T47D (cell line): ENCODE data around the gene GALNT9.
"Not testable (repeated sequence)": the region's sequence is repeated elsewhere in the genome, so short reads cannot be mapped to it uniquely, and the experiment has no call there.

ENCODE experiments used
- DNase-seq, 2 experiments: peaks; one replicate each; pipeline versions ENCODE4 v3.0.0 to v3.0.0-alpha.2; 2011 to 2012; ENCODE audit warnings: low read depth in 1 of 2, low spot score in 1 of 2
- JUND ChIP-seq: IDR thresholded peaks from 2 replicates; pipeline ENCODE4 v1.6.1; 2012; ENCODE audit warnings: low read depth
- in situ Hi-C: cut with HindIII; loops from 2 replicates; pipeline ENCODE4 v1.10.0; 2016; ENCODE audit warnings: low sequenced_read_pairs, low pct_unique_long_range_greater_than_20kb

Gene GALNT9

DNA sequence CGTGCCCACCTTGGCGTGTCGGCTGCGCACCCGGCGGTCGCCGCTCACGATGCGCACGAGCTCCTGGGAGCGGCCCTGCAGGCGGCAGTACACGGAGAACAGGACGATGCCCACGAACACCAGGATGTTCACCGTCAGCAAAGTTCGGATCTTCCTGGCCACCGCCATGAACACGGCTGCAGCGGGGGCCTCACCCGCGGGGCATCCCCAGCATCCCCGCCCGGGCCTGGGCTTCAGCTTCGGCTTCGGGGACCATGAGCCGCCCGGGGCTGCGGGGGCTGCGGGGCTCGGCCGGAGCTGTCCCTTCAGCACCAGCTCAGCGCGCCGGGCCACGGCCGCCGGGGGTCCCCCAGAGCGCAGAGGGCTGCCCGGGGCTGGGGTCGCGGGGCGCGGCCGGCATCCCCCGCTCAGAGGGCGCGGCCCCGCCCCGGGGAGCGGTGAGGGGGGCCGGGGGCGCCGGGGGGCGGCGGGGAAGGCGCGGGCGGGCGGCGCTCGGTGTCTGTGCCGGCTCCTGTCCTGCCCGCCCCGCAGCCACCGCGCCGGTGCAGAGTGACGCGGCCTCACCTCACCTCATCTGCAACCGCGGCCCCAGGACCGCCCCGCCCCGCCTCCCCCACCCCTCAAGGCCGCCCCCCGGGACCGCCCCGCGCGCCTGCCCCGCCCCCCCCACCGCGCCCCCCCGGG, at the start of gene GALNT9:
TSS of gene GALNT9 (minus strand) at position 554 of the 684 bp plus-strand sequence. CDS start at position 168, 386 bp downstream.
- in situ Hi-C loops = no loop called here

GRCh38 chr12:132379057-132379456, 49.7 kb upstream of the GALNT9 start:
- in situ Hi-C loops, DNase-seq: not testable (repeated sequence)

More for the DNA sequence above, at the start of gene GALNT9:
- no peak for TF ChIP-seq JUND
- DNase-seq = no peak

DNA sequence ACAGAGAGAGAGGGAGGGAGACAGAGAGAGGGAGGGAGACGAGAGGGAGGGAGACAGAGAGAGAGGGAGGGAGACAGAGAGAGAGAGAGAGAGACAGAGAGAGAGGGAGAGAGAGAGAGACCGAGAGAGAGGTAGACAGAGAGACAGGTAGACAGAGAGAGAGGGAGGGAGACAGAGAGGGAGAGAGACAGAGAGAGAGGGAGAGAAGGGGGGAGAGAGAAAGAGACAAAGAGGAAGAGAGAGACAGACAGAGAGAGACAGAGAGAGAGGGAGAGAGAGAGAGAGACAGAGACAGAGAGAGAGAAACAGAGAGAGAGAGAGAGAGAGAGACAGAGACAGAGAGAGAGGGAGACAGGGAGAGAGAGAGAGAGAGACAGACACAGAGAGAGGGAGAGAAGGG, 47.8 kb upstream of the GALNT9 start:
- TF ChIP-seq JUND = no peak
- no peak for DNase-seq
- in situ Hi-C loops = no loop called here

GRCh38 chr12:132376464-132376830, 47.1 kb upstream of the GALNT9 start:
- in situ Hi-C loops = no loop called here
- DNase-seq = no peak
- TF ChIP-seq JUND = no peak

GRCh38 chr12:132375747-132376463, 46.5 kb upstream of the GALNT9 start:
- in situ Hi-C loops = no loop called here
- no peak for TF ChIP-seq JUND
- DNase-seq = no peak

- TF ChIP-seq JUND = no peak
Observed at GRCh38 chr12:132374612-132375445, 45.4 kb upstream of the GALNT9 start.

GRCh38 chr12:132373901-132374611, 44.7 kb upstream of the GALNT9 start:
- no peak for TF ChIP-seq JUND
- in situ Hi-C loops = no loop called here

More at GRCh38 chr12:132374612-132375445, 45.4 kb upstream of the GALNT9 start:
- in situ Hi-C loops = no loop called here
- DNase-seq = no peak

DNA sequence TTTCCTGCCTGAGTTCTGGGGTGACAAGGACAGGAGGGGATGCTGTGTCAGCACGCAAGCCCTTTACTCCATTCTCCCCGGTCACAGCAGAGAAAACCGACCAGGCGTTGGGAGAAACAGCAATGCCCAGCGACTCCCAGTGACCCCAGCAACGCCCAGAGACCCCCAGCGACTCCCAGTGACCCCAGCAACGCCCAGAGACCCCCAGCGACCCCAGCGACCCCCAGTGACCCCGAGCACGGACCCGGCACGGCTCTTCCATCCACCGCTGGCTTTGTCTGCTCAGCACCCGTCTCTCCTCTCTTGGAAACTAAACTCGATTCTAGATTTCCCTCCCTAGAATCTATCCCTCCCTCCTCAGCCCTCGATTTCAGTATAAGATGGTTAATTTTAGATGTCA, 38.5 kb upstream of the GALNT9 start:
- in situ Hi-C loops = no loop called here
- DNase-seq = no peak
- TF ChIP-seq JUND = no peak

More at GRCh38 chr12:132373901-132374611, 44.7 kb upstream of the GALNT9 start:
- DNase-seq = no peak

GRCh38 chr12:132367071-132367851, 37.9 kb upstream of the GALNT9 start:
- no peak for DNase-seq
- in situ Hi-C loops = no loop called here
- TF ChIP-seq JUND = no peak

DNA sequence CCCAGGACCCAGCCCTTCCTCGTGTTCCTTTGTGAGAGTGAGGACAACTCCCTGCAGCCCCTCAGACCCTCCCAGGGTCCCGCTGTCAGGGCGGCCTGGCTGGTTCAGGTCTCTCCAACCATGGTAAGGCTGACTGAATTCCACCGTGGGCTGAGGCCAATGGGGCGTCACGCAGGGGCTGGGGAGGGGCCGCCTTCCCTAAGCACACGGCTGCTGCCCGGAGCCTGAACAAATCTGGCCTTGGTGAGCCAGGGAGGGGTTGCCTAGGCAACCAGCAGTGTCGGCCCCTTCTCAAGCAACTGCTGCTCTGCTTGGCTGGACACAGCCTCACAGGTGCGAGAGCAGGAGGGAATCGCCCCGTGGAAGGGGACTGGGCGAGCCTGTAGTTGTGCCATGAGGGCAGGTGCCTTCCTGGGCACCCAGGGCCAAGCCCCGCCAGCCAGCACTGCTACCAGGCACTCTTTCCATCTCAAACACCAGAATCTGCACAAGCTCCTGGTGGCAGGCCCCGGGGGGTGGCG, 37.0 kb upstream of the GALNT9 start:
- TF ChIP-seq JUND = no peak
- in situ Hi-C loops = no loop called here
- no peak for DNase-seq

GRCh38 chr12:132365226-132365625, 35.8 kb upstream of the GALNT9 start:
- no peak for TF ChIP-seq JUND
- in situ Hi-C loops = no loop called here
- no peak for DNase-seq

GRCh38 chr12:132364348-132364902, 35.0 kb upstream of the GALNT9 start:
- DNase-seq = no peak
- in situ Hi-C loops = no loop called here
- no peak for TF ChIP-seq JUND
